ENCODE results near the gene ST7L. TPM values are rescaled to one million over a fixed set of nuclear protein-coding genes. Genes with fewer than 3 reads are reported as not detected.

The ST7L gene
- total and polyA plus RNA-seq, 9 of the 15 experiments (the other 6 are each of a cell fraction or from before 2014, with no cell fraction given) = 9.0 to 32.5 (median 26.6) TPM

DNA sequence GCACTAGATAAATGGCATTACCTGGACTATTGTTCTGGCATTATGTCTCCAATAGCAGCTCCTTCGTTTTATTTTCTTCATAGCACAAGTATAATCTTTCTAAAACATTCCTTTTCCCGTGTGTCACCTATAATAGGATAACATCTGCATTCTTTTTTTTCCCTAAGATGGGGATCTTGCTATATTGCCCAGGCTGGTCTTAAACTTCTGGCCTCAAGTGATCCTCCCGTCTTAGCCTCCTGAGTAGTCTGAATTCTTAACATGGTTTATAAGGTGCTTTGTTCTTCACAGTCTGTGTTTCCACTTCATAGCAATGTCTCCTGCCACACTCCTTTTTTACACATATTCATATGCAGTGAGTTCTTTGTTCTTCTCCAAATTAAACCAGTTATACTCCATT is 46.9 kb upstream of the ST7L start:
- Histone ChIP-seq H3K9me3 (replicated peaks; ENCODE audit: control insufficient read depth, insufficient read depth, low read depth, low read length) (no peaks in the 10 kb centered on the region), H3K27me3 (ENCODE audit: control insufficient read depth in 2 of 2, insufficient read depth in 2 of 2, low read length in 2 of 2) (no peaks in the 10 kb centered on the region), H2AFZ (ENCODE audit: low read depth, low read length) (no peak overlapping the region), H3K36me3 (ENCODE audit: control insufficient read depth, insufficient read depth, low read length) (peaks cover 96% of the 10 kb centered on the region), H3K9me1 (ENCODE audit: control insufficient read depth, insufficient read depth, low read length) (no peaks in the 10 kb centered on the region), H4K20me1 (replicated peaks; ENCODE audit: control insufficient read depth, insufficient read depth, low read length) (no peaks in the 10 kb centered on the region), H3K4me3 (no peak overlapping the region), H3K79me2 (ENCODE audit: control insufficient read depth, insufficient read depth, low read length) (no peaks in the 10 kb centered on the region), H3K9ac (ENCODE audit: insufficient read depth in 1 of 2, low read depth in 2 of 2, low read length in 2 of 2) (no peak overlapping the region), H3K4me1 (replicated peaks in 1 of 2; ENCODE audit: control insufficient read depth in 2 of 2, insufficient read depth in 2 of 2, low read length in 2 of 2) (no peaks in the 10 kb centered on the region), H3K4me2 (ENCODE audit: insufficient read depth, low read length) (no peak overlapping the region), H3K27ac (ENCODE audit: extremely low read depth, low read depth, low read length) (no peak overlapping the region)
- ATAC-seq (no peak), DNase-seq (ENCODE audit: extremely low read depth in 1 of 4, low spot score in 3 of 4) (no peak), FAIRE-seq (no peak)
- no TSS peak for BruUV-seq (replicated peaks)
- POLR2A ChIA-PET = interaction anchor here (5.9 to 7.2 kb wide), 2 partner anchors 8 to 16 kb away, joined by 48 to 87 read pairs; partner anchors contain the start of gene MOV10
- 74% methylated on average over 3 of the region's 3 CpGs for WGBS (ENCODE audit: insufficient coverage, low coverage, missing lambda C conversion rate)
- CTCF ChIA-PET (ENCODE audit: low intra/inter-chr PET ratio) = no interaction called here
- in situ Hi-C loops (cut with MboI) (no loop called here), intact Hi-C loops (cut with micrococcal nuclease) (no loop called here)
- TF ChIP-seq ELF1 (tag; IDR thresholded peaks at IDR 0.05) (no peak), RBM34 (IDR thresholded peaks at IDR 0.05; ENCODE audit: borderline replicate concordance, insufficient read depth, low read length) (no peak), ZNF121 (CRISPR knock-in tag; conservative IDR thresholded peaks at IDR 0.05) (0 out of 2 replicates have a peak, but pooled peaks have one; percentile 29), RBM25 (IDR thresholded peaks at IDR 0.05; ENCODE audit: low read depth, low read length, severe bottlenecking) (peak; percentile 52), CREB1 (IDR thresholded peaks at IDR 0.05) (no peak), CREB1 (CRISPR knock-in tag; IDR thresholded peaks at IDR 0.05) (no peak)
- TF ChIP-seq, protein P1, sequence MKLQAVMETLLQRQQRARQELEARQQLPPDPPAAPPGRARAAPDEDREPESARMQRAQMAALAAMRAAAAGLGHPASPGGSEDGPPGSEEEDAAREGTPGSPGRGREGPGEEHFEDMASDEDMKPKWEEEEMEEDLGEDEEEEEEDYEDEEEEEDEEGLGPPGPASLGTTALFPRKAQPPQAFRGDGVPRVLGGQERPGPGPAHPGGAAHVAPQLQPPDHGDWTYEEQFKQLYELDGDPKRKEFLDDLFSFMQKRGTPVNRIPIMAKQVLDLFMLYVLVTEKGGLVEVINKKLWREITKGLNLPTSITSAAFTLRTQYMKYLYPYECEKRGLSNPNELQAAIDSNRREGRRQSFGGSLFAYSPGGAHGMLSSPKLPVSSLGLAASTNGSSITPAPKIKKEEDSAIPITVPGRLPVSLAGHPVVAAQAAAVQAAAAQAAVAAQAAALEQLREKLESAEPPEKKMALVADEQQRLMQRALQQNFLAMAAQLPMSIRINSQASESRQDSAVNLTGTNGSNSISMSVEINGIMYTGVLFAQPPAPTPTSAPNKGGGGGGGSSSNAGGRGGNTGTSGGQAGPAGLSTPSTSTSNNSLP (IDR thresholded peaks at IDR 0.05; ENCODE audit: borderline replicate concordance, low read depth, low read length) = no peak
- TF ChIP-seq, protein P2, sequence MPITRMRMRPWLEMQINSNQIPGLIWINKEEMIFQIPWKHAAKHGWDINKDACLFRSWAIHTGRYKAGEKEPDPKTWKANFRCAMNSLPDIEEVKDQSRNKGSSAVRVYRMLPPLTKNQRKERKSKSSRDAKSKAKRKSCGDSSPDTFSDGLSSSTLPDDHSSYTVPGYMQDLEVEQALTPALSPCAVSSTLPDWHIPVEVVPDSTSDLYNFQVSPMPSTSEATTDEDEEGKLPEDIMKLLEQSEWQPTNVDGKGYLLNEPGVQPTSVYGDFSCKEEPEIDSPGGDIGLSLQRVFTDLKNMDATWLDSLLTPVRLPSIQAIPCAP (CRISPR knock-in tag; IDR thresholded peaks at IDR 0.05; ENCODE audit: borderline replicate concordance) = no peak

All from K562 (cell line).